Heart left ventricle (tissue), 16 donors: ENCODE measurements around the gene EPB41L2. TPM values are rescaled to one million over a fixed set of nuclear protein-coding genes. Genes with fewer than 3 reads are reported as not detected.
"Not testable (repeated sequence)": the region's sequence is repeated elsewhere in the genome, so short reads cannot be mapped to it uniquely, and the experiment has no call there.

ENCODE experiments used
- ATAC-seq, 4 donors: fragments of 200-7000 bp; cut with Tn5 transposase; one replicate each; pipeline ENCODE4 v1.9.1; 2020 to 2022; ENCODE audit warnings: moderate library complexity in 4 of 4, mild to moderate bottlenecking in 3 of 4, moderate number of reproducible peaks in 1 of 4
- DNase-seq, 5 donors: peaks; one replicate each; pipeline ENCODE4 v3.0.0-alpha.2; 2020
- H3K27ac ChIP-seq, 12 donors: fragments of 200-600 bp; sonication (generic) in 4 of 12; one replicate each; pipeline versions ENCODE4 v1.5.0 to v1.8.0; 2016 to 2022; ENCODE audit warnings: mild to moderate bottlenecking in 2 of 12
- H3K27me3 ChIP-seq, 9 donors: fragments of 200-600 bp; sonication (generic) in 2 of 9; one replicate each; pipeline versions ENCODE4 v1.5.1 to v1.8.0; 2016 to 2022; ENCODE audit warnings: mild to moderate bottlenecking in 3 of 9
- H3K36me3 ChIP-seq, 9 donors: fragments of 200-600 bp; sonication (generic) in 2 of 9; one replicate each; pipeline versions ENCODE4 v1.5.0 to v1.8.0; 2018 to 2022; ENCODE audit warnings: mild to moderate bottlenecking in 2 of 9
- H3K4me1 ChIP-seq, 12 donors: fragments of 200-600 bp; sonication (generic) in 4 of 12; one replicate each; pipeline versions ENCODE4 v1.5.0 to v1.8.0; 2016 to 2022; ENCODE audit warnings: mild to moderate bottlenecking in 3 of 12
- H3K4me3 ChIP-seq, 12 donors: fragments of 200-600 bp; sonication (generic) in 4 of 12; one replicate each; pipeline versions ENCODE4 v1.5.0 to v1.8.0; 2017 to 2022; ENCODE audit warnings: mild to moderate bottlenecking in 9 of 12, moderate library complexity in 4 of 12
- H3K9me3 ChIP-seq, 12 donors: fragments of 200-600 bp; sonication (generic) in 4 of 12; one replicate each; pipeline versions ENCODE4 v1.5.0 to v1.8.0; 2016 to 2022; ENCODE audit warnings: mild to moderate bottlenecking in 1 of 12
- POLR2A ChIP-seq, 2 donors: fragments of 450-650 bp; IDR thresholded peaks; one replicate each; pipeline ENCODE4 v1.6.1; 2017; ENCODE audit warnings: antibody characterized with exemption in 2 of 2, mild to moderate bottlenecking in 2 of 2, moderate library complexity in 2 of 2
- WGBS, 4 donors: extraction: QIAGEN DNeasy Blood & Tissue Kit in 2 of 4; methylation state at CpG; one replicate each; pipeline versions ENCODE4 v1.1.5 to v1.1.7; 2013 to 2018; 5-methylcytosine and 5-hydroxymethylcytosine counted together
- intact Hi-C, 10 donors: fragments of 100-400 bp; cut with DNase I; formaldehyde crosslinking; loops; one replicate each; pipeline versions ENCODE4 v1.11.1 to v1.14.2; 2022
- polyA plus RNA-seq, 2 donors: library from polyadenylated mRNA; stranded (reverse); fragments of 200-250 nt; gene quantifications; one replicate each; pipeline ENCODE4 v1.2.3, GENCODE V29; 2013
- total RNA-seq, 9 donors: library from RNA; depleted of rRNA in 2 of 9; stranded (reverse); fragments of >200 nt in 2 of 9; fragmentation: NEBNext Ultra II Directional in 3 of 9; extraction: Animal tissue kit (Norgen Biotek cat#: 25700) in 3 of 9; gene quantifications; one replicate each; pipeline versions ENCODE4 v1.1.0 to v1.2.4, GENCODE V29; 2016 to 2023
- TF ChIP-seq, protein P1 (sequence below), 12 donors: fragments of 200-600 bp; sonication (generic) in 4 of 12; IDR thresholded peaks; one replicate each; pipeline versions ENCODE4 v1.5.0 to v1.8.0; 2018 to 2022; ENCODE audit warnings: antibody characterized with exemption in 12 of 12, mild to moderate bottlenecking in 5 of 12
- donor health status: ischemic (EF 13 %, LVEDD 7.1; RV severe dilation, severe dysfunction).
- donor health status: healthy with polysubstance abuse.
- donor health status: DM: no; HTN: yes; CAD: no.
- donor health status: DM: no; HTN: no; CAD: no.
- donor health status: ischemic (EF 25% LVEDD 6.9; RV normal size, moderate dysfunction).
- donor health status: ischemic (EF 25% LVEDD 5.7; RV mildly dilated, moderate dysfunction).
- donor health status: healthy.
- donor health status: DM: yes; HTN: yes; CAD: no.
- donor health status: ischemic (EF 35%, LVEDD 5.7; RV mildly dilated, moderate dysfunction).
- donor health status: nonischemic (EF 11% LVEDD 7.7; RV severe dilation, severe dysfunction).
- donor health status: DM: yes; HTN: yes; CAD: no.
- donor health status: PGD.
- donor health status: ischemic (EF 29% LVEDD 5.4; RV normal size, mild dysfunction).
- donor health status: nonischemic (EF 23%, LVEDD 6.1; RV moderate dilation, normal function).

EPB41L2 gene
- total and polyA plus RNA-seq, 11 donors = 21.3 to 115 (median 51.9) TPM

DNA sequence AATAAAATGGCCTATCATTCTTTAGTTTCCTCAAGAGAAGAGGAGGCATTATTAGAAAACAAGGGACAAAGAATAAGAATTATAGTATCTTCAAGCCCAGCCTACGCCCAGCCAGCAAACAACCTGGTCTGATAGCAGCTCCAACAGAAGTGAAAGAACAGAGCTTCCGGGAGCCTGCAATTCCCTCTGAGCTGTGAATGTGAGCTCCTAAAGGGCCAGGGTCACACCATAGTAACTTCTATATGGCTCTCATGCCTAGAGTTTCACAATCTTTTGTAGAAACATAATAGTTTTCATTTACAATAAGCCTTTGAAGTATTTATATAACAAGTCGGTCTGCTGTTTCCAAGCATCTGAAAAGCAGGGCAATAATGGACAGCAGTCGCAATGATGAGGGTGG is 119.3 kb downstream of the EPB41L2 start:
- Histone ChIP-seq H3K4me1 (peaks cover 0 to 36% (median 19%) of the 10 kb centered on the region in 12 donors), H3K27ac (no peak overlapping the region), H3K36me3 (peaks cover 0 to 13% (median 0%) of the 10 kb centered on the region in 9 donors), H3K4me3 (no peak overlapping the region), H3K9me3 (no peaks in the 10 kb centered on the region), H3K27me3 (no peaks in the 10 kb centered on the region)
- 63 to 70% (median 67%) methylated on average over 4 of the region's 4 CpGs for WGBS, 4 donors
- TF ChIP-seq, protein P1, sequence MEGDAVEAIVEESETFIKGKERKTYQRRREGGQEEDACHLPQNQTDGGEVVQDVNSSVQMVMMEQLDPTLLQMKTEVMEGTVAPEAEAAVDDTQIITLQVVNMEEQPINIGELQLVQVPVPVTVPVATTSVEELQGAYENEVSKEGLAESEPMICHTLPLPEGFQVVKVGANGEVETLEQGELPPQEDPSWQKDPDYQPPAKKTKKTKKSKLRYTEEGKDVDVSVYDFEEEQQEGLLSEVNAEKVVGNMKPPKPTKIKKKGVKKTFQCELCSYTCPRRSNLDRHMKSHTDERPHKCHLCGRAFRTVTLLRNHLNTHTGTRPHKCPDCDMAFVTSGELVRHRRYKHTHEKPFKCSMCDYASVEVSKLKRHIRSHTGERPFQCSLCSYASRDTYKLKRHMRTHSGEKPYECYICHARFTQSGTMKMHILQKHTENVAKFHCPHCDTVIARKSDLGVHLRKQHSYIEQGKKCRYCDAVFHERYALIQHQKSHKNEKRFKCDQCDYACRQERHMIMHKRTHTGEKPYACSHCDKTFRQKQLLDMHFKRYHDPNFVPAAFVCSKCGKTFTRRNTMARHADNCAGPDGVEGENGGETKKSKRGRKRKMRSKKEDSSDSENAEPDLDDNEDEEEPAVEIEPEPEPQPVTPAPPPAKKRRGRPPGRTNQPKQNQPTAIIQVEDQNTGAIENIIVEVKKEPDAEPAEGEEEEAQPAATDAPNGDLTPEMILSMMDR (IDR thresholded peaks at IDR 0.05) = no peak
- no peak for TF ChIP-seq POLR2A (IDR thresholded peaks at IDR 0.05)
- intact Hi-C loops = loop anchor here in 1 of 10 donors (2.0 kb wide), 1 partner anchor 21 kb away; no protein-coding TSS in a partner anchor
- DNase-seq = no peak
- no peak for ATAC-seq

- 92 to 97% (median 96%) methylated on average over 3 of the region's 3 CpGs for WGBS, 4 donors
- intact Hi-C loops, ATAC-seq, DNase-seq, H3K9me3 ChIP-seq, H3K4me3 ChIP-seq, H3K27ac ChIP-seq, H3K27me3 ChIP-seq: not testable (repeated sequence)
- peaks cover 0 to 13% (median 0%) of the 10 kb centered on the region in 9 donors for H3K36me3 ChIP-seq
- H3K4me1 ChIP-seq = peaks cover 0 to 45% (median 18%) of the 10 kb centered on the region in 12 donors
Observed at GRCh38 chr6:130942752-130943151, 120.3 kb downstream of the EPB41L2 start.

- peaks cover 0 to 52% (median 7%) of the 10 kb centered on the region in 12 donors for H3K4me1 ChIP-seq
- 87 to 94% (median 93%) methylated on average over 4 of the region's 4 CpGs for WGBS, 4 donors
Observed at GRCh38 chr6:130937942-130938604, 125.0 kb downstream of the EPB41L2 start.

DNA sequence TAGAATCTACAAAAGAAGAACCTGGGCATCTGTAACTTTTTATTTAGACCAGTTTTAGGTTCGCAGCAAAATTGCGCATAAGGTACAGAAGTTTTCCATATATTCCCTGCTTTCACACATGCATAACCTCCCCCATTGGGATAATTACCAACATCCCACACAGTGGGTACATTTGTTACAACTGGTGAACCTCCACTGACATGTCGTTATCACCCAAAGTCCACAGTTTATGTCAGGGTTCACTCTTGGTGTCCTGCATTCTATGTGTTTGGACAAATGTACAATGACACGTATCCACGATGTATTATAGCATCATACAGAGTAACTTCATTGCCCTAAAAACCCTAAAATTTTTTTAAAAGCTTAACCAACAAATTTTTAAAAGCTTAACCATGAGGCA is 126.1 kb downstream of the EPB41L2 start:
- TF ChIP-seq, protein P1 (IDR thresholded peaks at IDR 0.05) = no peak
- TF ChIP-seq POLR2A (IDR thresholded peaks at IDR 0.05) = no peak
- no peak overlapping the region for H3K4me3 ChIP-seq
- H3K36me3 ChIP-seq = peaks cover 0 to 1% (median 0%) of the 10 kb centered on the region in 9 donors
- peaks cover 0 to 62% (median 11%) of the 10 kb centered on the region in 12 donors for H3K4me1 ChIP-seq
- intact Hi-C loops = no loop called here
- no peak overlapping the region for H3K27ac ChIP-seq
- no peaks in the 10 kb centered on the region for H3K9me3 ChIP-seq
- H3K27me3 ChIP-seq = no peaks in the 10 kb centered on the region
- DNase-seq (no peak), ATAC-seq (no peak)
- WGBS, 4 donors = 88 to 97% (median 93%) methylated on average over 5 of the region's 5 CpGs

More at GRCh38 chr6:130937942-130938604, 125.0 kb downstream of the EPB41L2 start:
- no peak for TF ChIP-seq POLR2A (IDR thresholded peaks at IDR 0.05)
- TF ChIP-seq, protein P1 (IDR thresholded peaks at IDR 0.05) = no peak
- H3K36me3 ChIP-seq = peaks cover 0 to 11% (median 0%) of the 10 kb centered on the region in 9 donors
- intact Hi-C loops = no loop called here
- no peak overlapping the region for H3K27ac ChIP-seq
- DNase-seq (no peak), ATAC-seq (no peak)
- no peaks in the 10 kb centered on the region for H3K9me3 ChIP-seq
- H3K27me3 ChIP-seq = no peaks in the 10 kb centered on the region
- no peak overlapping the region for H3K4me3 ChIP-seq
